Stomach smooth muscle (tissue), 2 donors: ENCODE measurements around the gene POGLUT3.

Experiments
- H3K27ac ChIP-seq: one replicate; pipeline ENCODE4 v1.7.0; 2013; ENCODE audit warnings: mild to moderate bottlenecking, low read length, inconsistent platforms
- H3K27me3 ChIP-seq, 2 donors: one replicate each; pipeline ENCODE4 v1.7.0; 2013; ENCODE audit warnings: low read length in 2 of 2; ENCODE audit not compliant: insufficient read depth in 2 of 2, control insufficient read depth in 1 of 2
- H3K36me3 ChIP-seq, 2 donors: one replicate each; pipeline ENCODE4 v1.7.0; 2013; ENCODE audit warnings: low read length in 2 of 2; ENCODE audit not compliant: control insufficient read depth in 2 of 2, insufficient read depth in 2 of 2
- H3K4me1 ChIP-seq: one replicate; pipeline ENCODE4 v1.7.0; 2013; ENCODE audit warnings: low read length; ENCODE audit not compliant: control insufficient read depth, insufficient read depth
- H3K4me3 ChIP-seq, 2 donors: one replicate each; pipeline ENCODE4 v1.7.0; 2013; ENCODE audit warnings: low read length in 2 of 2
- H3K9ac ChIP-seq, 2 donors: one replicate each; pipeline ENCODE4 v1.7.0; 2013; ENCODE audit warnings: low read length in 2 of 2, mild to moderate bottlenecking in 1 of 2
- H3K9me3 ChIP-seq, 2 donors: one replicate each; pipeline ENCODE4 v1.7.0; 2013; ENCODE audit warnings: low read length in 2 of 2; ENCODE audit not compliant: control insufficient read depth in 2 of 2
- donor health status: healthy.
- donor health status: Pancreatic carcinoma.

The POGLUT3 gene

DNA sequence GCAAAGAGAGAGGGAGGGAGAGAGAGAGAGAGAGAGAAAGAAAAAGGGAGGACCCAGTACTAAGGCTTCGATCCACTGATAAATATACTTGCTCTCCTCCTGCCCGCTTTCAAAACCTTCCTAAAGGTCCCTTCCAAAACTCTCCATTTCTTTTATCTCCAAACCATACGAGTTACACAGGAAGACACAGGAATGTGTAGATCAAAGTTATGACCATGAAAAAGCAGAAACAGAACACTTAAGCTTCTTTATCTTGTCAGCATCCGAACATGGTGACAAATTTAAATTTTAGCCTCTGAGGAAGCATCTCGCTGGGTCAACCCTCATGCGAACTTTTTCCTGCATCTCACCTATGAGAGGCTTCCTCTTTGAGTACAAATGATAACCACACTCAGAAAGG lies 29.2 kb upstream of the POGLUT3 start:
- no peaks in the 10 kb centered on the region for H3K36me3 ChIP-seq
- no peaks in the 10 kb centered on the region for H3K27me3 ChIP-seq
- no peaks in the 10 kb centered on the region for H3K4me1 ChIP-seq
- no peaks in the 10 kb centered on the region for H3K9me3 ChIP-seq
- H3K4me3 ChIP-seq: no peak overlapping the region
- H3K27ac ChIP-seq: no peak overlapping the region
- no peak overlapping the region for H3K9ac ChIP-seq

GRCh38 chr11:108525161-108525560 lies 27.0 kb upstream of the POGLUT3 start:
- no peaks in the 10 kb centered on the region for H3K36me3 ChIP-seq
- H3K9me3 ChIP-seq: no peaks in the 10 kb centered on the region
- H3K27ac ChIP-seq: no peak overlapping the region
- H3K4me3 ChIP-seq: no peak overlapping the region
- no peaks in the 10 kb centered on the region for H3K4me1 ChIP-seq
- no peak overlapping the region for H3K9ac ChIP-seq
- H3K27me3 ChIP-seq: no peaks in the 10 kb centered on the region

- Histone ChIP-seq H3K9ac (no peak overlapping the region), H3K9me3 (no peaks in the 10 kb centered on the region), H3K36me3 (no peaks in the 10 kb centered on the region), H3K27ac (no peak overlapping the region), H3K4me1 (no peaks in the 10 kb centered on the region), H3K4me3 (no peak overlapping the region), H3K27me3 (no peaks in the 10 kb centered on the region)
Measured at GRCh38 chr11:108524422-108524821, 26.2 kb upstream of the POGLUT3 start.

DNA sequence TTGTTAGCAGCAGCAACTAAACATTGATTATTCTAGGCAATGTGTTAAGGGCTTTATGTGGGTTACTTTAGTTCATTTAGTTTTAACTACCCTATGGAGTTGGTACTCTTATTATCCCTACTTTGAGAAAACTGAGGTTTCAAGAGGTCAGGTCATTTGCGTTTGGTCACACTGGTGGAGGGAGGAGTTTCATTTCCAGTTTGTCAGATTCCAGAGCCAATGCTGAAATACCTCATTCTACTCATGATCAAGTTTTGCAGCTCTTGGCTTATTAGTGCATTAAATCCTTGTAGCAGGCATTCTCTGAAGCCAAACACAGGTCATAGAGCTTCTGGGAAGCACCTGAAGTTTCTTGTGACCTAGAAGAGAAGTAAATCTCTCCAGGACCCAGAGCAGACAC lies 24.1 kb upstream of the POGLUT3 start:
- H3K36me3 ChIP-seq: no peaks in the 10 kb centered on the region
- H3K27me3 ChIP-seq: no peaks in the 10 kb centered on the region
- H3K27ac ChIP-seq: no peak overlapping the region
- H3K4me3 ChIP-seq: no peak overlapping the region
- H3K4me1 ChIP-seq: no peaks in the 10 kb centered on the region
- no peak overlapping the region for H3K9ac ChIP-seq
- H3K9me3 ChIP-seq: no peaks in the 10 kb centered on the region

DNA sequence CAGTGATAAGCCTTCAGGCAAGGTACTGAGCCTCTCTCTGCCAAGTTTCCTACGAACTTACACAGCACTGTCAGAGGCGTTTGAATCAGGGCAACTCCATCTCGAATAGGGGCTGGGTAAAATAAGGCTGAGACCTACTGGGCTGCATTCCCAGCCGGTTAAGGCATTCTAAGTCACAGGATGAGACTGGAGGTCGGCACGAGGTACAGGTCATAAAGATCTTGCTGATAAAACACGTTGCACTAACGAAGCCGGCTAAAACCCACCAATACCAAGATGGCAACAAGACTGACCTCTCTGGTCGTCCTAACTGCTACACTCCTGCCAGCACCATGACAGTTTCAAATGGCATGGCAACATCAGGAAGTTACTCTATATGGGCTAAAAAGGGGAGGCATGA lies 20.4 kb upstream of the POGLUT3 start:
- no peaks in the 10 kb centered on the region for H3K9me3 ChIP-seq
- H3K27me3 ChIP-seq: no peaks in the 10 kb centered on the region
- H3K9ac ChIP-seq: no peak overlapping the region
- H3K36me3 ChIP-seq: no peaks in the 10 kb centered on the region
- no peaks in the 10 kb centered on the region for H3K4me1 ChIP-seq
- no peak overlapping the region for H3K27ac ChIP-seq
- H3K4me3 ChIP-seq: no peak overlapping the region

DNA sequence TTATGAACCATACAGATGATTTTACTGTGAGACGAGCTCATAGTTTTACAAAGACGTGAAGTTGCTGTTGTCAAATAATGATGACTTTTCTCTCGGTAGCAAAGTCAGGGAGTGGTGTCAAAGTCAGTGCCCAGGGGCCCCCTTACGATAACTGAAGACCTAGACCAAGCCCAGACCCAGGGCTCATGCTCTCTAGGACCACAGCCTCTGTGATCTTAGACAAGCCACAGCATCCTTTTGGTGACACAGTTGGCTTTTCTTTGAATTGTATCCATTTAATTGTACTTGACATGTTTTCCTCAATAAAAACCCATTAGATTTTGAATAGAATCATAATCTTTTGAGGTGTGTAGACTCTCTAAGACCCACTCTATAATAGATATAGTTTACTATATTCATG lies 17.9 kb upstream of the POGLUT3 start:
- Histone ChIP-seq H3K4me1 (no peaks in the 10 kb centered on the region), H3K27ac (no peak overlapping the region), H3K9me3 (no peaks in the 10 kb centered on the region), H3K4me3 (no peak overlapping the region), H3K36me3 (no peaks in the 10 kb centered on the region), H3K27me3 (no peaks in the 10 kb centered on the region), H3K9ac (no peak overlapping the region)

GRCh38 chr11:108512708-108513107 lies 14.5 kb upstream of the POGLUT3 start:
- Histone ChIP-seq H3K27me3 (no peaks in the 10 kb centered on the region), H3K4me3 (no peak overlapping the region), H3K4me1 (no peaks in the 10 kb centered on the region), H3K9ac (no peak overlapping the region), H3K36me3 (no peaks in the 10 kb centered on the region), H3K9me3 (no peaks in the 10 kb centered on the region), H3K27ac (no peak overlapping the region)

DNA sequence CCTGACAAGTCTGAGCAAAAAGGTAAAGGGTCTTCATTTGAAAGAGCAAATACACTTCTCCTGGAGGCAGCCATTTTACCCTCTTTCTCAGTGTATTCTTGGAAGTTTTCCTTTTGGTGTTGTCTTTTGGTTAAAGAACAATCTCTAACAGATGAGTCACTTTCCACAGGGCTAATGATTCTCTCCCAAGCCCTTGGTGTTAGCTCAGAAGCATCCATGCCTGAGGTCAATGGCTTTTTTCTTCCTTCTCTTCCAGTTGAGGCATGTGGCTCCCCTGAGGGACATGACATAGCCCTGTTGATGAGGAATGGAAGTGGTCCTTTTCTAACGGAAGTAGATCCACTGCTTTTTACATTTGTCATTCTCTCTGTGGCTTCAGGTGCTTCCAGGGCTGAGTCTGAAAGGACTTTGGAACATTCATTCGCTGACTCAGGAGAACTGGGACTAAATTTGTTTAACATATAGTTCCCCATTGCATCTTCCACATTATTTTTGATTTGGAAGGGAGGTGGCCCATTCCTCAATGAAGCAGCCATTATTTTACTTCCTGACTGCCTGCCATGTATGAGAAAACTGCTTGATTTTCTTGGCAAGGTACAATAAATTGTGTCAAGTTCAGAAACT lies 13.8 kb upstream of the POGLUT3 start:
- Histone ChIP-seq H3K4me1 (no peaks in the 10 kb centered on the region), H3K9ac (no peak overlapping the region), H3K9me3 (no peaks in the 10 kb centered on the region), H3K27me3 (no peaks in the 10 kb centered on the region), H3K36me3 (no peaks in the 10 kb centered on the region), H3K4me3 (no peak overlapping the region), H3K27ac (no peak overlapping the region)

DNA sequence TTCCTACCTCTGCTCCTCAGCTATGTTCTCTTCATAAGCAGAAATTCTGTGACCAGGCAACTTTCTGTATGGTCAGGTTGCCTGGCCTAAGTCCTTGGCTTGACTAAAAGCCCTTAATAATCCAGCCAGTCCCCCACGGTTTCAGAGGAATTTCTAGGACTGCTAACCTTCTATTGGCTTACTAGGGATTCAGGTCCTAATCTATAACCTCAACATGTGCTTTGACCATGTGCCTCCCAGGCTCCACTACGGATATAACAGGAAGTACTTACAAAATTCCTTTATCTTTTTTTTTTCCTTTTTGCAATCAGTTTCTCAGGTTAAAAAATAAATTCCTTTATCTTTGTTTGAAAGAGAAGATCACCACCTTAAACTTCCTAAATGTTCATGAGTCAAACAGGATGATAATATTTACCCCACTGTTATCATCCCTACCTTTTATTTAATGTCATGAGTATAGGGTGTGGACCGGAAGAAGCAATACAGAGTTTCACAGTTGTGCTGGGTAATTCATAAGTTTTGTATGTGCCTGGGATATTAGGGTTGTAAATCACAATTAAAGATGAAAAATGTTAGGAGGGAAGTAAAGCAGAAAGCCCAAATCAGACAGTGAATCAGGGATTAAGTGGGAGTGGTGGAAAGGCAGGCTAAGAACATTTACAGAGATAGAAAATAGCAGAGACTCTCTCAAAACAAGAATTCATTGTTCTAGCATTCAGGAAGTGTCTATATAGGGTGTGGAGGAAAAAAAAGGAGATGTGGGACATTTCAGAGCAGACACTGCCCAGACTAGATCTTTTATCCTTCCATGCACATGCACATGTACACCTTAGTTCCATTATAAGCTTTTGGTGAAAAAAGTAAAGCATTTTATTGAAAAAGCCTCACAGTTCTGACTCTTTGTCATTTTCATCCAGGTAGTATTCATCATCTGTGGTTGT lies 10.7 kb upstream of the POGLUT3 start:
- H3K27ac ChIP-seq: no peak overlapping the region
- no peak overlapping the region for H3K4me3 ChIP-seq
- H3K4me1 ChIP-seq: no peaks in the 10 kb centered on the region
- no peaks in the 10 kb centered on the region for H3K9me3 ChIP-seq
- H3K27me3 ChIP-seq: no peaks in the 10 kb centered on the region
- H3K9ac ChIP-seq: no peak overlapping the region
- no peaks in the 10 kb centered on the region for H3K36me3 ChIP-seq

- H3K9me3 ChIP-seq: no peaks in the 10 kb centered on the region
- H3K4me1 ChIP-seq: peaks cover 7% of the 10 kb centered on the region
- H3K36me3 ChIP-seq: no peaks in the 10 kb centered on the region
- H3K4me3 ChIP-seq: no peak overlapping the region
- H3K27ac ChIP-seq: no peak overlapping the region
- H3K27me3 ChIP-seq: no peaks in the 10 kb centered on the region
- H3K9ac ChIP-seq: no peak overlapping the region
Measured at GRCh38 chr11:108501396-108501795, 3.2 kb upstream of the POGLUT3 start.

DNA sequence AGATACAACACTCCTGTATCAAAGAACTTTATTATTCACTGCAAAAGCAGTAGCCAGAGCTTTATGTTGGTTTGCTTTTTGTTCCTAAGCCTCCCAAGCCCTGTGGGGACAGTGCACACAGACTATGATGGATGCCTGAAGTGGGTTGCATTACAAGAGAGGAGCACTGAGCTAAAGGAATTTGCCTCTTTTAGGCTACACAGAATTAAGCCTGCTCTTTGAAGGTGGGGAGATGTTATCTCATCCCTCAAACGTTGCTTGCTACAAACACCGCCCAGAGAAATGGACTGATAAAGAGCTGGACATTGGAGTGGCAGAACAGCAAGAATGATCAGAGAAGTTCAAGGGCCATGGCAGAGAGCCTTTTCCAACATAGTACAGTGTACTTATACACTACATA lies 2.5 kb upstream of the POGLUT3 start:
- Histone ChIP-seq H3K4me1 (peaks cover 7% of the 10 kb centered on the region), H3K27me3 (no peaks in the 10 kb centered on the region), H3K9me3 (no peaks in the 10 kb centered on the region), H3K9ac (no peak overlapping the region), H3K27ac (no peak overlapping the region), H3K4me3 (no peak overlapping the region), H3K36me3 (no peaks in the 10 kb centered on the region)
